Measurements from ENCODE around the gene YPEL2. TPM values are rescaled to one million over a fixed set of nuclear protein-coding genes. Genes with fewer than 3 reads are reported as not detected.
A peak's percentile ranks its signal among the peaks of the same experiment; 100 is the strongest.

Gene YPEL2
- total and polyA plus RNA-seq, 2 of the 13 experiments (the other 11 are each of a cell fraction or from before 2014, with no cell fraction given): 8.5 to 21.1 TPM

DNA sequence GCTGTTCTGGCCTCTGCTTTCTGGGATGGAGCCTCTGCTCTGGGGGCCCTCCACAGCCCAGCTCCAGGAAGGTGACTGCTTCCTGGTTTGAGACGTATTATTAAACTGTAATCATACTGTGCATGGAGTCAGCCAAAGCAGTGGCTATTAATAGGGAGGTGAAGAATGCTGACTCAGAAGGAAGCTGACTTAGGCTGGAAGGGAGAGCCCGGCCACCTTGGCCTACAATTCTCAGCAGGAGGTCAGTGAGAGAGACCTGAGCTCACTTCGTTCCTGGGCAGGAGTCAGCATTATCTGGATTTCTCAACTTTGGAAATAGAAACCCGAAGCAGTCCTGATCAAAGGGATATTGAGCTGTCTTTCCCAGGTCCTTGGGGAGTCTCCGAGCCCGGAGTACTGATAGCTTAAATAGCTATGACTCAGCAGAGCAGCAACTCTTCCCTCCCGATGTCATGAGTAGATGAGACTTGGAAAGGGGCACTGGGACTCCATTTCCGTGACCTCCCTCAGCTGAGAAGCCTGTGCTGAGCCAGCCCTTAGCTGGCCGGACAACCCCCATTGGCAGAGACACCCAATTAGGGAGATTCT, 91.8 kb downstream of the YPEL2 start (continued):
- TF ChIP-seq AHR (CRISPR knock-in tag; IDR thresholded peaks at IDR 0.05) (0 out of 2 replicates have a peak, but pooled peaks have one; percentile 29), ZNF121 (CRISPR knock-in tag; IDR thresholded peaks at IDR 0.05) (no peak), ZMYM4 (CRISPR knock-in tag; IDR thresholded peaks at IDR 0.05) (peak; percentile 45; the same call in 1 of the 2 replicates), MAZ (IDR thresholded peaks at IDR 0.05; ENCODE audit: borderline replicate concordance, low read depth, low read length) (no peak), MAZ (CRISPR knock-in tag; IDR thresholded peaks at IDR 0.05; ENCODE audit: low read depth) (no peak), CCDC6 (CRISPR knock-in tag; IDR thresholded peaks at IDR 0.05) (no peak), TCF12 (IDR thresholded peaks at IDR 0.05) (no peak), TCF12 (CRISPR knock-in tag; IDR thresholded peaks at IDR 0.05) (no peak), NPAS2 (CRISPR knock-in tag; IDR thresholded peaks at IDR 0.05; ENCODE audit: borderline replicate concordance) (no peak), ERF (CRISPR knock-in tag; IDR thresholded peaks at IDR 0.05) (no peak), SKI (IDR thresholded peaks at IDR 0.05; ENCODE audit: partially characterized antibody) (no peak), PHF21A (CRISPR knock-in tag; IDR thresholded peaks at IDR 0.05) (peak; percentile 51; the same call in 1 of the 2 replicates), ZNF274 (CRISPR knock-in tag; IDR thresholded peaks at IDR 0.05) (no peak), CBFB (CRISPR knock-in tag; IDR thresholded peaks at IDR 0.05) (0 out of 2 replicates have a peak, but pooled peaks have one; percentile 26), MAFG (CRISPR knock-in tag; IDR thresholded peaks at IDR 0.05) (peak; percentile 91), GABPB1 (CRISPR knock-in tag; IDR thresholded peaks at IDR 0.05) (no peak), ZNF567 (CRISPR knock-in tag; IDR thresholded peaks at IDR 0.05; ENCODE audit: borderline replicate concordance) (no peak), ZNF607 (CRISPR knock-in tag; IDR thresholded peaks at IDR 0.05; ENCODE audit: borderline replicate concordance) (no peak), ZNF605 (CRISPR knock-in tag; IDR thresholded peaks at IDR 0.05) (peak; percentile 14; the same call in 1 of the 2 replicates), YEATS2 (CRISPR knock-in tag; IDR thresholded peaks at IDR 0.05; ENCODE audit: borderline replicate concordance) (no peak), SIX1 (CRISPR knock-in tag; IDR thresholded peaks at IDR 0.05; ENCODE audit: borderline replicate concordance) (no peak), HIVEP1 (CRISPR knock-in tag; IDR thresholded peaks at IDR 0.05) (no peak)
- TF ChIP-seq, protein P1, sequence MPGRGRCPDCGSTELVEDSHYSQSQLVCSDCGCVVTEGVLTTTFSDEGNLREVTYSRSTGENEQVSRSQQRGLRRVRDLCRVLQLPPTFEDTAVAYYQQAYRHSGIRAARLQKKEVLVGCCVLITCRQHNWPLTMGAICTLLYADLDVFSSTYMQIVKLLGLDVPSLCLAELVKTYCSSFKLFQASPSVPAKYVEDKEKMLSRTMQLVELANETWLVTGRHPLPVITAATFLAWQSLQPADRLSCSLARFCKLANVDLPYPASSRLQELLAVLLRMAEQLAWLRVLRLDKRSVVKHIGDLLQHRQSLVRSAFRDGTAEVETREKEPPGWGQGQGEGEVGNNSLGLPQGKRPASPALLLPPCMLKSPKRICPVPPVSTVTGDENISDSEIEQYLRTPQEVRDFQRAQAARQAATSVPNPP (CRISPR knock-in tag; IDR thresholded peaks at IDR 0.05): no peak
- TF ChIP-seq, protein P2, sequence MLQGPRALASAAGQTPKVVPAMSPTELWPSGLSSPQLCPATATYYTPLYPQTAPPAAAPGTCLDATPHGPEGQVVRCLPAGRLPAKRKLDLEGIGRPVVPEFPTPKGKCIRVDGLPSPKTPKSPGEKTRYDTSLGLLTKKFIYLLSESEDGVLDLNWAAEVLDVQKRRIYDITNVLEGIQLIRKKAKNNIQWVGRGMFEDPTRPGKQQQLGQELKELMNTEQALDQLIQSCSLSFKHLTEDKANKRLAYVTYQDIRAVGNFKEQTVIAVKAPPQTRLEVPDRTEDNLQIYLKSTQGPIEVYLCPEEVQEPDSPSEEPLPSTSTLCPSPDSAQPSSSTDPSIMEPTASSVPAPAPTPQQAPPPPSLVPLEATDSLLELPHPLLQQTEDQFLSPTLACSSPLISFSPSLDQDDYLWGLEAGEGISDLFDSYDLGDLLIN (CRISPR knock-in tag; IDR thresholded peaks at IDR 0.05; ENCODE audit: borderline replicate concordance): no peak
- TF ChIP-seq, protein P3, sequence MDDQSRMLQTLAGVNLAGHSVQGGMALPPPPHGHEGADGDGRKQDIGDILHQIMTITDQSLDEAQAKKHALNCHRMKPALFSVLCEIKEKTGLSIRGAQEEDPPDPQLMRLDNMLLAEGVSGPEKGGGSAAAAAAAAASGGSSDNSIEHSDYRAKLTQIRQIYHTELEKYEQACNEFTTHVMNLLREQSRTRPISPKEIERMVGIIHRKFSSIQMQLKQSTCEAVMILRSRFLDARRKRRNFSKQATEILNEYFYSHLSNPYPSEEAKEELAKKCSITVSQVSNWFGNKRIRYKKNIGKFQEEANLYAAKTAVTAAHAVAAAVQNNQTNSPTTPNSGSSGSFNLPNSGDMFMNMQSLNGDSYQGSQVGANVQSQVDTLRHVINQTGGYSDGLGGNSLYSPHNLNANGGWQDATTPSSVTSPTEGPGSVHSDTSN (CRISPR knock-in tag; IDR thresholded peaks at IDR 0.05; ENCODE audit: borderline replicate concordance): no peak
- TF ChIP-seq, protein P4, sequence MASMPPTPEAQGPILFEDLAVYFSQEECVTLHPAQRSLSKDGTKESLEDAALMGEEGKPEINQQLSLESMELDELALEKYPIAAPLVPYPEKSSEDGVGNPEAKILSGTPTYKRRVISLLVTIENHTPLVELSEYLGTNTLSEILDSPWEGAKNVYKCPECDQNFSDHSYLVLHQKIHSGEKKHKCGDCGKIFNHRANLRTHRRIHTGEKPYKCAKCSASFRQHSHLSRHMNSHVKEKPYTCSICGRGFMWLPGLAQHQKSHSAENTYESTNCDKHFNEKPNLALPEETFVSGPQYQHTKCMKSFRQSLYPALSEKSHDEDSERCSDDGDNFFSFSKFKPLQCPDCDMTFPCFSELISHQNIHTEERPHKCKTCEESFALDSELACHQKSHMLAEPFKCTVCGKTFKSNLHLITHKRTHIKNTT (CRISPR knock-in tag; IDR thresholded peaks at IDR 0.05): no peak
- TF ChIP-seq, protein P5, sequence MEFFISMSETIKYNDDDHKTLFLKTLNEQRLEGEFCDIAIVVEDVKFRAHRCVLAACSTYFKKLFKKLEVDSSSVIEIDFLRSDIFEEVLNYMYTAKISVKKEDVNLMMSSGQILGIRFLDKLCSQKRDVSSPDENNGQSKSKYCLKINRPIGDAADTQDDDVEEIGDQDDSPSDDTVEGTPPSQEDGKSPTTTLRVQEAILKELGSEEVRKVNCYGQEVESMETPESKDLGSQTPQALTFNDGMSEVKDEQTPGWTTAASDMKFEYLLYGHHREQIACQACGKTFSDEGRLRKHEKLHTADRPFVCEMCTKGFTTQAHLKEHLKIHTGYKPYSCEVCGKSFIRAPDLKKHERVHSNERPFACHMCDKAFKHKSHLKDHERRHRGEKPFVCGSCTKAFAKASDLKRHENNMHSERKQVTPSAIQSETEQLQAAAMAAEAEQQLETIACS (CRISPR knock-in tag; IDR thresholded peaks at IDR 0.05): no peak
